T-helper 1 cell treated with Interleukin-12 subunit alpha and Interleukin-12 subunit beta and Interleukin-4 antibody, amounts not matched to agents 30 ng/mL and 1 ng/mL, for 36 hours (primary cell): ENCODE results near the gene PRCC. TPM values are rescaled to one million over a fixed set of nuclear protein-coding genes. Genes with fewer than 3 reads are reported as not detected.

Source experiments
- intact Hi-C: fragments of 100-400 bp; cut with micrococcal nuclease; formaldehyde crosslinking; loops from one replicate; pipeline ENCODE4 v1.15.1; 2024
- total RNA-seq: library from RNA; stranded (reverse); gene quantifications from 2 replicates; pipeline ENCODE4 v1.2.3, GENCODE V29; 2022

PRCC gene
- total RNA-seq, 1 donor from 2014 or later = 90.1 TPM

- intact Hi-C loops = no loop called here
These were observed 22.4 kb downstream of the PRCC start for GRCh38 chr1:156789621-156790318.

- intact Hi-C loops = no loop called here
These were observed 27.4 kb downstream of the PRCC start for GRCh38 chr1:156794506-156795373.

- intact Hi-C loops = no loop called here
These were observed 28.0 kb downstream of the PRCC start for GRCh38 chr1:156795374-156795733.

- intact Hi-C loops = loop anchor here (2.0 kb wide), 1 partner anchor 107 kb away; no protein-coding TSS in a partner anchor
These were observed 28.5 kb downstream of the PRCC start for GRCh38 chr1:156795787-156796186.

- intact Hi-C loops = loop anchor here (1.0 to 2.0 kb wide), 9 partner anchors 11 to 131 kb away; partner anchors contain the start of genes LRRC71 and NTRK1
These were observed 29.2 kb downstream of the PRCC start for GRCh38 chr1:156796340-156797097.

- intact Hi-C loops = loop anchor here (1.0 to 2.0 kb wide), 9 partner anchors 10 to 130 kb away; partner anchors contain the start of genes LRRC71 and NTRK1
These were observed 30.0 kb downstream of the PRCC start for GRCh38 chr1:156797212-156797871.

- intact Hi-C loops = loop anchor here (1.0 kb wide), 1 partner anchor 59 kb away; the partner anchor contains the start of gene NTRK1
These were observed 34.2 kb downstream of the PRCC start for GRCh38 chr1:156801409-156802121.

- intact Hi-C loops = no loop called here
These were observed 35.1 kb downstream of the PRCC start for GRCh38 chr1:156802421-156802935.

GRCh38 chr1:156803086-156803851, 35.9 kb downstream of the PRCC start:
- intact Hi-C loops = no loop called here

GRCh38 chr1:156804026-156804425, 36.7 kb downstream of the PRCC start:
- intact Hi-C loops = no loop called here

GRCh38 chr1:156804572-156805243, 37.4 kb downstream of the PRCC start:
- intact Hi-C loops = no loop called here

GRCh38 chr1:156805766-156806511, 38.6 kb downstream of the PRCC start:
- intact Hi-C loops = no loop called here

- intact Hi-C loops = loop anchor here (1.0 kb wide), 2 partner anchors 9 to 10 kb away; partner anchors contain the start of gene SH2D2A
These were observed 39.4 kb downstream of the PRCC start for GRCh38 chr1:156806512-156807440.

- intact Hi-C loops = loop anchor here (1.0 kb wide), 2 partner anchors 9 to 10 kb away; partner anchors contain the start of gene SH2D2A
These were observed 40.3 kb downstream of the PRCC start for GRCh38 chr1:156807627-156808026.

- intact Hi-C loops = no loop called here
These were observed 41.1 kb downstream of the PRCC start for GRCh38 chr1:156808186-156809030.

- intact Hi-C loops = no loop called here
These were observed 41.9 kb downstream of the PRCC start for GRCh38 chr1:156809281-156809680.
